ENCODE data around the gene PAFAH1B2. TPM values are rescaled to one million over a fixed set of nuclear protein-coding genes. Genes with fewer than 3 reads are reported as not detected.

PAFAH1B2 gene
- total and polyA plus RNA-seq, 2 of the 8 experiments (the other 6 are each of a cell fraction or from before 2014, with no cell fraction given): 38.2 to 161 TPM

DNA sequence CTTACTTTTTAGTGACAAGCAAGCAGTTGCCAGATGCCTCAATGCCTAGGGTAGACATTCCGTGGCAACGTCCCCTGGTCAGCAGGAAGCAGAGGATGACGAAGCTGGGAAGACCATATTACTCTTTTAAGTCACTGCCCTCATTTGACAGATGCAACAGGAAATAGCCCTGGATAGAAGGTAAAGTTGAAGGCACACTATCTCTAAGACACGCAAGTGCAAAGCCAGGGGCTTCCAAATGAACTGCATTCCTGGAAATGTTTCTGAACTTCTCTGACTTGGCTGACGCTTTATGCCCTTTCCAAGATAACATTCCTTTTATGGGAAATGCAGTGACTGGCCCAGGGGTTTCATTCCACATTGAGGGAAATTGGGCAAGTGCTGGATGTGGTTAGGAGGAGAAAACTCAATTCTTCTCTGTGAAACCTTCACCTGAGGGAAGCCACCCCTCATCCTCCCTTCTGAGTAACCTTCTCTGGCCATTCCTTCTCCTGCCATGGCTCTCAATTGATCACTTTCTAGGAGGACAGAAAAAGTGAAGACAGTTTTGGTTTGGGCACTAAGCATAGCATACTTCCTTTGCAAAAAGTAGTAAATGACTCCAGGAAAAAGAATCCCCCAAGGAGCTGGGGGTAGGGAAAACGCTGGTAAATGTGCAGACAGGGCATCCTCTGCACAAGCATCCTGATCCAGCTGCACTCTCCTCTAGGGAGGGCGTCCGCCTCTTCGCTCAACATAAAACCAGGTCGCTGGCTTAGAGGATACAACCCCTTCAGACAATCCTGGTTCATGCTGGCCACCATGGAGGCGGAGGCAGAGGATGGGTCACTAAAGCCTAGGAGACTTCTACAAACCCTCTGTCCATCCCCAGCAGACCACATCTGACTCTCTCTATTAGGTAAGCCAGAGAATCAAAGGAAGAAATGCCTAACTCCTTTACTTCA, 73.3 kb downstream of the PAFAH1B2 start:
- CTCF ChIA-PET (ENCODE audit: partially characterized antibody): interaction anchor here (5.2 to 25.0 kb wide), 3 partner anchors 9 to 36 kb away, joined by 41 to 449 read pairs (median 359); partner anchors contain the start of genes SIDT2 and TAGLN
- Histone ChIP-seq H4K8ac (ENCODE audit: extremely low read depth, insufficient read depth, low read length) (no peak overlapping the region), H4K5ac (ENCODE audit: insufficient read length, low read depth, low read length) (no peak overlapping the region), H3K4me2 (ENCODE audit: insufficient read depth in 1 of 2, low read depth in 2 of 2, low read length in 2 of 2) (no peak overlapping the region), H3K27me3 (replicated peaks in 1 of 4; ENCODE audit: control insufficient read depth in 3 of 4, extremely low read depth in 1 of 4, insufficient read depth in 3 of 4, low read length in 3 of 4) (no peaks in the 10 kb centered on the region), H3K14ac (ENCODE audit: insufficient read length) (no peak overlapping the region), H2BK120ac (replicated peaks; ENCODE audit: low read depth, low read length) (no peak overlapping the region), H2AFZ (ENCODE audit: low read length) (no peak overlapping the region), H3K9ac (replicated peaks in 1 of 4; ENCODE audit: extremely low read depth in 1 of 4, low read depth in 3 of 4, low read length in 3 of 4) (no peak overlapping the region), H3K4ac (replicated peaks; ENCODE audit: insufficient read length, low read depth, low read length) (no peak overlapping the region), H3K79me1 (ENCODE audit: low read depth, low read length) (no peaks in the 10 kb centered on the region), H2AK5ac (ENCODE audit: low read depth, low read length) (no peak overlapping the region), H2BK5ac (ENCODE audit: low read depth, low read length) (no peak overlapping the region), H4K20me1 (replicated peaks in 1 of 2; ENCODE audit: control insufficient read depth in 1 of 2, insufficient read depth in 2 of 2, low read length in 2 of 2) (peaks cover 0 to 4% of the 10 kb centered on the region in 2 experiments), H2BK12ac (ENCODE audit: low read depth, low read length) (no peak overlapping the region), H3K56ac (replicated peaks; ENCODE audit: insufficient read length, low read depth, low read length) (no peak overlapping the region), H3K18ac (ENCODE audit: extremely low read depth, low read length) (no peak overlapping the region), H3K36me3 (ENCODE audit: control insufficient read depth in 2 of 4, insufficient read depth in 4 of 4, low read length in 3 of 4) (peaks cover 9 to 26% (median 18%) of the 10 kb centered on the region in 4 experiments; a peak in 7 of 8 replicates), H4K91ac (replicated peaks; ENCODE audit: insufficient read length, low read length) (no peak overlapping the region), H2BK15ac (ENCODE audit: low read length) (no peak overlapping the region), H3K9me3 (ENCODE audit: insufficient read depth in 2 of 2, low read depth in 1 of 2, low read length in 1 of 2) (no peaks in the 10 kb centered on the region), H3K4me1 (replicated peaks in 1 of 4; ENCODE audit: control insufficient read depth in 3 of 4, insufficient read depth in 4 of 4, low read length in 3 of 4) (no peaks in the 10 kb centered on the region), H3K23ac (ENCODE audit: insufficient read length) (no peak overlapping the region), H3K4me3 (ENCODE audit: extremely low read depth in 1 of 4, insufficient read depth in 2 of 4, low read depth in 3 of 4, low read length in 4 of 4) (no peak overlapping the region), H3K23me2 (ENCODE audit: low read depth, low read length) (no peaks in the 10 kb centered on the region), H3K79me2 (ENCODE audit: control insufficient read depth in 1 of 2, insufficient read depth in 2 of 2, low read length in 2 of 2) (no peaks in the 10 kb centered on the region; a peak in 1 of 4 replicates), H3K27ac (ENCODE audit: low read depth, low read length) (no peak overlapping the region), H2BK20ac (ENCODE audit: low read length) (no peak overlapping the region)
- POLR2A ChIA-PET (ENCODE audit: partially characterized antibody): interaction anchor here (0.8 to 4.0 kb wide), 4 partner anchors 11 to 157 kb away, joined by 3 to 15 read pairs (median 3); no protein-coding TSS in a partner anchor
- FAIRE-seq (no peak), DNase-seq (ENCODE audit: low read depth in 1 of 2, low spot score in 2 of 2) (no peak)
- WGBS, 2 experiments (ENCODE audit: extremely low coverage in 1 of 2, insufficient coverage in 1 of 2, insufficient read length in 1 of 2, insufficient replicate concordance in 2 of 2, low coverage in 1 of 2, low lambda C conversion rate in 2 of 2, missing lambda C conversion rate in 1 of 2): 85% methylated on average over 11 of the region's 11 CpGs; no CpG with 5 or more reads in 1 of the 2 experiments
- TF ChIP-seq MAFK (IDR thresholded peaks at IDR 0.05; ENCODE audit: low read depth, low read length) (no peak), PHF8 (conservative IDR thresholded peaks at IDR 0.05; ENCODE audit: low read depth, low read length) (no peak), BACH1 (IDR thresholded peaks at IDR 0.05; ENCODE audit: low read length) (no peak), EZH2 (IDR thresholded peaks at IDR 0.05; ENCODE audit: low read depth, low read length, severe bottlenecking) (no peak), RFX5 (IDR thresholded peaks at IDR 0.05; ENCODE audit: borderline replicate concordance, low read depth, low read length) (no peak), BRCA1 (IDR thresholded peaks at IDR 0.05; ENCODE audit: low read depth, low read length) (no peak), ASH2L (IDR thresholded peaks at IDR 0.05; ENCODE audit: low read length) (no peak), KDM1A (IDR thresholded peaks at IDR 0.05; ENCODE audit: borderline replicate concordance, low read length) (no peak), SP1 (IDR thresholded peaks at IDR 0.05; ENCODE audit: low read depth, low read length) (no peak), BCL11A (IDR thresholded peaks at IDR 0.05; ENCODE audit: low read depth in 2 of 2, low read length in 2 of 2) (no peak), CHD1 (IDR thresholded peaks at IDR 0.05; ENCODE audit: low read depth, low read length) (no peak)
- TF ChIP-seq, protein P1, sequence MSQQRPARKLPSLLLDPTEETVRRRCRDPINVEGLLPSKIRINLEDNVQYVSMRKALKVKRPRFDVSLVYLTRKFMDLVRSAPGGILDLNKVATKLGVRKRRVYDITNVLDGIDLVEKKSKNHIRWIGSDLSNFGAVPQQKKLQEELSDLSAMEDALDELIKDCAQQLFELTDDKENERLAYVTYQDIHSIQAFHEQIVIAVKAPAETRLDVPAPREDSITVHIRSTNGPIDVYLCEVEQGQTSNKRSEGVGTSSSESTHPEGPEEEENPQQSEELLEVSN (IDR thresholded peaks at IDR 0.05): no peak

Data from H1 (cell line).